ENCODE data around the gene SSTR4.

GRCh38 chr20:23021951-23022350 lies 13.2 kb upstream of the SSTR4 start:
- TF ChIP-seq CTCF (conservative IDR thresholded peaks at IDR 0.05; ENCODE audit: low read length) (no peak), EZH2phosphoT487 (IDR thresholded peaks at IDR 0.05; ENCODE audit: borderline replicate concordance, low read depth, low read length) (no peak)
